ENCODE measurements around the gene NES. TPM values are rescaled to one million over a fixed set of nuclear protein-coding genes. Genes with fewer than 3 reads are reported as not detected.
"Not testable (repeated sequence)": the region's sequence is repeated elsewhere in the genome, so short reads cannot be mapped to it uniquely, and the experiment has no call there.

The NES gene
- total RNA-seq, 2 experiments from 2014 or later, result not detected

DNA sequence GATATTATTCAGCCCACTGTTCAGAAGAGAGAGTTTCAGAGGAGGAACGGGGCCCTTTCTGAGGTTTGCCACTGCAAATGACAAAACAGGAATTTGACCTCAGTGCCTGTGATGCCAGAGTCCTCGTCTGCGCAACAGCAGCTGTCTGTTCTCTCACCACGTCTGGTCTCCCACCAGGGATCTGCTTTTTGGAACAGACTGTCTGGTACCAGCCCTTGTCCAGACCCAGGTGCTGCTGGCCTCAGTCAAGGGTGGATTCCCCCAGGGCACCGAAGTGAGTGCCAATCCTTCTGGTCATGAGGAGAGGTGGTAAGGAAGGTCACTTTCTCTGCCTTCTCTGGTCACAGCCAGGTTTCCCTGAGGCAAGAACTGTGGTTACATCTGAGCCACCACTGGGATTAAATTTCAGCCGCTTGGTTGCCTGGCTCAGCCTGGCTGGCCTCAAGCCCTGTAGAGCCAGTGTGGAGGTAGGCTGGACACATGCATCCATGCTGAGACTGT, 37.6 kb downstream of the NES start:
- ATAC-seq, result no peak
- peaks cover 20% of the 10 kb centered on the region for H3K4me1 Mint-ChIP-seq (ENCODE audit: low read depth)
- TF ChIP-seq, protein P1, sequence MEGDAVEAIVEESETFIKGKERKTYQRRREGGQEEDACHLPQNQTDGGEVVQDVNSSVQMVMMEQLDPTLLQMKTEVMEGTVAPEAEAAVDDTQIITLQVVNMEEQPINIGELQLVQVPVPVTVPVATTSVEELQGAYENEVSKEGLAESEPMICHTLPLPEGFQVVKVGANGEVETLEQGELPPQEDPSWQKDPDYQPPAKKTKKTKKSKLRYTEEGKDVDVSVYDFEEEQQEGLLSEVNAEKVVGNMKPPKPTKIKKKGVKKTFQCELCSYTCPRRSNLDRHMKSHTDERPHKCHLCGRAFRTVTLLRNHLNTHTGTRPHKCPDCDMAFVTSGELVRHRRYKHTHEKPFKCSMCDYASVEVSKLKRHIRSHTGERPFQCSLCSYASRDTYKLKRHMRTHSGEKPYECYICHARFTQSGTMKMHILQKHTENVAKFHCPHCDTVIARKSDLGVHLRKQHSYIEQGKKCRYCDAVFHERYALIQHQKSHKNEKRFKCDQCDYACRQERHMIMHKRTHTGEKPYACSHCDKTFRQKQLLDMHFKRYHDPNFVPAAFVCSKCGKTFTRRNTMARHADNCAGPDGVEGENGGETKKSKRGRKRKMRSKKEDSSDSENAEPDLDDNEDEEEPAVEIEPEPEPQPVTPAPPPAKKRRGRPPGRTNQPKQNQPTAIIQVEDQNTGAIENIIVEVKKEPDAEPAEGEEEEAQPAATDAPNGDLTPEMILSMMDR (IDR thresholded peaks at IDR 0.05), result no peak
- H3K4me3 Mint-ChIP-seq, result no peak overlapping the region
- ChIA-PET CTCF (interaction anchor here (1.4 to 12.8 kb wide), 4 partner anchors 14 to 254 kb away, joined by 3 to 146 read pairs (median 6); no protein-coding TSS in a partner anchor), POLR2A (interaction anchor here (0.9 to 1.1 kb wide), 2 partner anchors 10 to 11 kb away, joined by 3 read pairs; no protein-coding TSS in a partner anchor)
- no peaks in the 10 kb centered on the region for H3K36me3 Mint-ChIP-seq (ENCODE audit: low read depth)
- H3K27me3 Mint-ChIP-seq, result peaks cover 66% of the 10 kb centered on the region
- intact Hi-C loops (cut with micrococcal nuclease), result no loop called here
- DNase-seq, result no peak
- no peak overlapping the region for H3K27ac Mint-ChIP-seq
- H3K9me3 Mint-ChIP-seq, result no peaks in the 10 kb centered on the region

DNA sequence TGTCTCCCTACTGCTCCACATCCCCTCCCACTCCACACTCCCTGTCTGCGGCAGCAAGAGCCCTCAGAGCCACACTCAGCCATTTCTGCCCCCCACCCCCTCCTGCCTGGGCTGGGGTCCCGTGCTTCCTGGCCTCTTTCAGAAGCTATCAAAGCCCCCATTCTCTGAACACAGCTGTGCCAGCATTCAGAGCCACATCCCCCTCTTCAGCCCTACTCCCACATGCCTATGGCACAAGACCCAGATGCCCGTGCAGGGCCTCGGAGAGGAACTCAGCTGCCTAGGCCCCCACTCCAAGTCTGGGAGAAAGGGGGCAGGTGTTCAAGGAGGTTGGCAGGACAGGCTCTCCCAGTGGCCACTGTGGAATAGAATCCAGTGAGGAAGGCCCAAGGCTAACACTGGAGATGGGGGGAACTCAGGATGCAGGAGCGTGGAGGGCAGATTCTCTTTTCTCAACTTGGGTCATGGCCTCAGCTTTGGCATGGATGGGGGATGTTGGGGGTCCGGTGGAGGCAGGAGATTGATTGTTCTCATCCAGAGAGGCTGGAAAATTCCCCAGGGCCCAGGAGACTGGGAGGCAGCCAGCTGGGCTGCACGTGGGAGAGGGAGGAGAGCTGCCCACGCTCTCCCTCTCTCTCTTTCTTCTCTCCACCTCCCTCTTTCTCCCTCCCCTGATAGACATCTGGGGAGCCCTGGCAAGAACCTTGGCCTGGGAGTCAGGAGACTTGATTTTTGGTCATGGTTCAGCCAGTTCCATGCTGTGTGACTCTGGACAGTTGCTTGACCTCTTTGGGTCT, 38.8 kb downstream of the NES start:
- no peak for ATAC-seq
- no peak for DNase-seq
- intact Hi-C loops (cut with micrococcal nuclease), result no loop called here
- no peak overlapping the region for H3K4me3 Mint-ChIP-seq
- TF ChIP-seq, protein P1 (IDR thresholded peaks at IDR 0.05), result no peak
- peaks cover 13% of the 10 kb centered on the region for H3K4me1 Mint-ChIP-seq (ENCODE audit: low read depth)
- ChIA-PET POLR2A (no interaction called here), CTCF (interaction anchor here (1.5 to 12.8 kb wide), 2 partner anchors 12 to 253 kb away, joined by 4 to 146 read pairs; no protein-coding TSS in a partner anchor)
- no peak overlapping the region for H3K27ac Mint-ChIP-seq
- no peaks in the 10 kb centered on the region for H3K36me3 Mint-ChIP-seq (ENCODE audit: low read depth)
- no peaks in the 10 kb centered on the region for H3K9me3 Mint-ChIP-seq
- H3K27me3 Mint-ChIP-seq, result peaks cover 60% of the 10 kb centered on the region

DNA sequence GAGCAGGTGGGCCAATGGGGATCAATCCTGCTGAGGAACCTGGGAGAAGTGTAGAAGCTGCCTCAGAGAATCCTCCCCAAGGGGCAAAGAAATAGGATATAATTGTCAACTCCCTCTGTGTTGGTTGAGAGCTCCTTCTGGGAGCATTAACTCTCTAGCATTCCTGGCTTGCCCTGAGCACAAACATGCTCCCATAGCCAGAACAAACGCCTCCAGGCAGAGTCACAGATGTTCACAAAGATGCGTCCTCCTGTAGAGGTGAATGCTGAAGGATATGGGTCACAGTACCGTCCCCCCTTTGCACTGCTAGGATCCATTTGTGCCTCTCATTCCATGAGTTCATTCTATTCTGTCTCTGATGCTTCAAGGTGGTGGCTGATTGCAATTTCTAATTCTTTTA, 44.9 kb downstream of the NES start:
- Mint-ChIP-seq H3K9me3 (no peaks in the 10 kb centered on the region), H3K4me3 (no peak overlapping the region), H3K27me3 (peaks cover 32% of the 10 kb centered on the region), H3K36me3 (ENCODE audit: low read depth) (no peaks in the 10 kb centered on the region), H3K27ac (no peak overlapping the region), H3K4me1 (ENCODE audit: low read depth) (no peaks in the 10 kb centered on the region)
- TF ChIP-seq, protein P1 (IDR thresholded peaks at IDR 0.05), result no peak
- ChIA-PET POLR2A (interaction anchor here (0.6 to 1.0 kb wide), 2 partner anchors 26 to 115 kb away, joined by 3 to 4 read pairs; no protein-coding TSS in a partner anchor), CTCF (interaction anchor here (2.1 to 12.4 kb wide), 2 partner anchors 26 to 57 kb away, joined by 8 to 273 read pairs; no protein-coding TSS in a partner anchor)
- DNase-seq (no peak), ATAC-seq (no peak)
- intact Hi-C loops (cut with micrococcal nuclease), result no loop called here

DNA sequence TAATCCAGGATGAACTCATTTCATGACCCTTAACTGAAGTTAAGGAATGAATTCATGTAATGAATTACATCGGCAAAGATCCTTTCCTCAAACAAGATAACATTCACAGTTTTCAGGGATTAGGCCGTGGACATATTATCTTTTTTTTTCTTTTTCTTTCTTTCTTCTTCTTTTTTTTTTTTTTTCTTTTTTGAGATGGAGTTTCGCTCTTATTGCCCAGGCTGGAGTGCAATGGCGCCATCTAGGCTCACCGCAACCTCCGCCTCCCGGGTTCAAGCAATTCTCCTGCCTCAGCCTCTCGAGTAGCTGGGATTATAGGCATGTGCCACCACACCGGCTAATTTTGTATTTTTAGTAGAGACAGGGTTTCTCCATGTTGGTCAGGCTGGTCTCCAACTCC, 46.1 kb downstream of the NES start:
- POLR2A ChIA-PET, result interaction anchor here (1.3 kb wide), 1 partner anchor 19 kb away, joined by 4 read pairs; no protein-coding TSS in a partner anchor
- H3K27ac Mint-ChIP-seq; intact Hi-C loops (cut with micrococcal nuclease); H3K9me3 Mint-ChIP-seq; H3K4me3 Mint-ChIP-seq; H3K36me3 Mint-ChIP-seq (ENCODE audit: low read depth); DNase-seq; ATAC-seq; H3K4me1 Mint-ChIP-seq (ENCODE audit: low read depth): not testable (repeated sequence)
- CTCF ChIA-PET, result interaction anchor here (1.2 to 12.4 kb wide), 6 partner anchors 17 to 95 kb away, joined by 3 to 273 read pairs (median 4); no protein-coding TSS in a partner anchor
- peaks cover 30% of the 10 kb centered on the region for H3K27me3 Mint-ChIP-seq

DNA sequence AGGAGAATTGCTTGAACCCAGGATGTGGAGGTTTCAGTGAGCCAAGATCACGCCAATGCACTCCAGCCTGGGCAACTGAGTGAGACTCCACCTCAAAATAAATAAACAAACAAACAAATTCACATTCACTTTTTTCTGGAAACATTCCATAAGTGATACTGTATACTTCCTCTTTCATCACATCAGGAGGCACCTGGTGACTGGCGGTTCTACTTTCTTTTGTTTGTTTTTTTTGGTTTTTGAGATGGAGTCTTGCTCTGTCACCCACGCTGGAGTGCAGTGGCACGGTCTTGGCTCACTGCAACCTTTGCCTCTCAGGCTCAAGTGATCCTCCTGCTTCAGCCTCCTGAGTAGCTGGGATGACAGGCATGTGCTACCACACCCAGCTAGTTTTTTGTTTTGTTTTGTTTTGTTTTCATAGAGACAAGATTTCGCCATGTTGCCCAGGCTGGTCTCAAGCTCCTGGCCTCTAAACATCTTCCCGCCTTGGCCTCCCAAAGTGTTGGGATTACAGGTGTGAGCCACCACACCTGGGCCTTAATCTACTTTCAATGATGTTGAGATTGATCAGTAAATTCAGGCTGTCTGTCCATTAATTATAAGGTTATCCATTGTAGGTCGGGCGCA, 47.3 kb downstream of the NES start:
- Mint-ChIP-seq H3K27ac (no peak overlapping the region), H3K4me1 (ENCODE audit: low read depth) (peaks cover 6% of the 10 kb centered on the region), H3K27me3 (peaks cover 35% of the 10 kb centered on the region), H3K4me3 (no peak overlapping the region), H3K9me3 (no peaks in the 10 kb centered on the region), H3K36me3 (ENCODE audit: low read depth) (no peaks in the 10 kb centered on the region)
- ChIA-PET CTCF (interaction anchor here (1.2 to 12.4 kb wide), 7 partner anchors 14 to 244 kb away, joined by 3 to 273 read pairs (median 4); partner anchors contain the start of genes BCAN and NES), POLR2A (interaction anchor here (1.1 kb wide), 1 partner anchor 55 kb away, joined by 3 read pairs; no protein-coding TSS in a partner anchor)
- ATAC-seq (no peak), DNase-seq (no peak)
- intact Hi-C loops (cut with micrococcal nuclease), result no loop called here
- TF ChIP-seq, protein P1 (IDR thresholded peaks at IDR 0.05), result no peak
